Fibroblast of peridontal ligament (primary cell): ENCODE results near the gene NDEL1.
"Not testable (repeated sequence)": the region's sequence is repeated elsewhere in the genome, so short reads cannot be mapped to it uniquely, and the experiment has no call there.

Experiments
- DNase-seq: peaks from one replicate; pipeline ENCODE4 v3.0.0-alpha.2; 2010; ENCODE audit errors: extremely low read depth

NDEL1 gene

GRCh38 chr17:8435245-8436168, at the start of gene NDEL1:
NDEL1 (plus strand) TSS chr17:8435884; CDS start chr17:8444272, 8,388 bp downstream.
- peak; percentile 96 for DNase-seq

- DNase-seq, result no peak
Observed at GRCh38 chr17:8386841-8387240, 48.8 kb upstream of the NDEL1 start.

GRCh38 chr17:8387914-8388651, 47.6 kb upstream of the NDEL1 start:
- no peak for DNase-seq

- DNase-seq, result peak; percentile 45
Observed at GRCh38 chr17:8391711-8392110, 44.0 kb upstream of the NDEL1 start.

- no peak for DNase-seq
Observed at GRCh38 chr17:8392274-8392673, 43.4 kb upstream of the NDEL1 start.

- no peak for DNase-seq
Observed at GRCh38 chr17:8392674-8393469, 42.8 kb upstream of the NDEL1 start.

- DNase-seq, result no peak
Observed at GRCh38 chr17:8393470-8394231, 42.0 kb upstream of the NDEL1 start.

GRCh38 chr17:8394497-8394896, 41.2 kb upstream of the NDEL1 start:
- not testable (repeated sequence) for DNase-seq

- DNase-seq, result no peak
Observed at GRCh38 chr17:8397636-8398035, 38.0 kb upstream of the NDEL1 start, which contains the start of gene RNF222. RNF222 (minus strand) TSS chr17:8397827; CDS start chr17:8393461, 4,366 bp downstream.

GRCh38 chr17:8398980-8399379, 36.7 kb upstream of the NDEL1 start:
- no peak for DNase-seq

- DNase-seq, result no peak
Observed at GRCh38 chr17:8401107-8401506, 34.6 kb upstream of the NDEL1 start.

GRCh38 chr17:8402921-8403536, 32.7 kb upstream of the NDEL1 start:
- DNase-seq, result no peak

GRCh38 chr17:8405499-8406016, 30.1 kb upstream of the NDEL1 start:
- DNase-seq, result no peak

GRCh38 chr17:8406174-8406573, 29.5 kb upstream of the NDEL1 start:
- DNase-seq, result no peak

GRCh38 chr17:8408371-8408770, 27.3 kb upstream of the NDEL1 start:
- DNase-seq, result no peak

- DNase-seq, result peak; percentile 90
Observed at GRCh38 chr17:8409966-8410882, 25.5 kb upstream of the NDEL1 start.

GRCh38 chr17:8410883-8411238, 24.8 kb upstream of the NDEL1 start:
- DNase-seq, result no peak

- DNase-seq, result no peak
Observed at GRCh38 chr17:8412089-8412488, 23.6 kb upstream of the NDEL1 start.

- no peak for DNase-seq
Observed at GRCh38 chr17:8413328-8413727, 22.4 kb upstream of the NDEL1 start.
